ENCODE data around the gene NUDT5.

NUDT5 gene

GRCh38 chr10:12162927-12163326 is 32.8 kb downstream of the NUDT5 start:
- no peak for TF ChIP-seq CTCF (conservative IDR thresholded peaks at IDR 0.05; ENCODE audit: low read length)
- DNase-seq (ENCODE audit: low read depth) = no peak
- no peak overlapping the region for H3K4me3 ChIP-seq (ENCODE audit: low read length)

GRCh38 chr10:12160664-12161063 is 35.0 kb downstream of the NUDT5 start:
- no peak for DNase-seq (ENCODE audit: low read depth)
- no peak overlapping the region for H3K4me3 ChIP-seq (ENCODE audit: low read length)
- no peak for TF ChIP-seq CTCF (conservative IDR thresholded peaks at IDR 0.05; ENCODE audit: low read length)

GRCh38 chr10:12158111-12158510 is 37.6 kb downstream of the NUDT5 start:
- H3K4me3 ChIP-seq (ENCODE audit: low read length) = no peak overlapping the region
- TF ChIP-seq CTCF (conservative IDR thresholded peaks at IDR 0.05; ENCODE audit: low read length) = no peak
- DNase-seq (ENCODE audit: low read depth) = no peak

- no peak overlapping the region for H3K4me3 ChIP-seq (ENCODE audit: low read length)
- no peak for TF ChIP-seq CTCF (conservative IDR thresholded peaks at IDR 0.05; ENCODE audit: low read length)
- no peak for DNase-seq (ENCODE audit: low read depth)
These were observed 39.1 kb downstream of the NUDT5 start for GRCh38 chr10:12156367-12157123.

- TF ChIP-seq CTCF (conservative IDR thresholded peaks at IDR 0.05; ENCODE audit: low read length) = no peak
- no peak overlapping the region for H3K4me3 ChIP-seq (ENCODE audit: low read length)
- no peak for DNase-seq (ENCODE audit: low read depth)
These were observed 41.2 kb downstream of the NUDT5 start for GRCh38 chr10:12154516-12154915.

- DNase-seq (ENCODE audit: low read depth) = no peak
- no peak overlapping the region for H3K4me3 ChIP-seq (ENCODE audit: low read length)
- TF ChIP-seq CTCF (conservative IDR thresholded peaks at IDR 0.05; ENCODE audit: low read length) = no peak
These were observed 45.5 kb downstream of the NUDT5 start for GRCh38 chr10:12150163-12150562.

- H3K4me3 ChIP-seq (ENCODE audit: low read length) = no peak overlapping the region
- DNase-seq (ENCODE audit: low read depth) = no peak
- no peak for TF ChIP-seq CTCF (conservative IDR thresholded peaks at IDR 0.05; ENCODE audit: low read length)
These were observed 51.2 kb downstream of the NUDT5 start for GRCh38 chr10:12144538-12144937.
